H1 (cell line): ENCODE measurements around the gene TMEM181. TPM values are rescaled to one million over a fixed set of nuclear protein-coding genes. Genes with fewer than 3 reads are reported as not detected.

ENCODE experiments used
- CTCF ChIA-PET: fragments of 300-600 bp; sonication (Branson Sonifier 250); formaldehyde crosslinking; loops from one replicate; lab custom pipeline; 2021; ENCODE audit not compliant: partially characterized antibody; lab: Charles Lee
- POLR2A ChIA-PET: fragments of 300-600 bp; sonication (Branson Sonifier 250); formaldehyde crosslinking; loops from one replicate; lab custom pipeline; 2021; ENCODE audit warnings: inconsistent platforms; ENCODE audit not compliant: partially characterized antibody; lab: Charles Lee
- DNase-seq, 2 experiments: peaks; one replicate each; pipeline versions ENCODE4 v3.0.0 to v3.0.0-alpha.2; 2010 to 2022; ENCODE audit warnings: low spot score in 2 of 2, low read depth in 1 of 2, mixed read lengths in 1 of 2
- FAIRE-seq: peaks from 2 replicates; lab custom pipeline; 2011; peaks lifted over from hg19 to GRCh38; lab: Jason Lieb, UNC
- H2AFZ ChIP-seq: 2 replicates; pipeline ENCODE4 v1.8.1; 2012; ENCODE audit warnings: low read length, inconsistent platforms
- H2AK5ac ChIP-seq: 2 replicates; pipeline ENCODE4 v1.6.1; 2013; ENCODE audit warnings: low read depth, low read length
- H2BK120ac ChIP-seq: replicated peaks from 2 replicates; pipeline ENCODE3; 2013; ENCODE audit warnings: low read depth, low read length, inconsistent platforms
- H2BK12ac ChIP-seq: 2 replicates; pipeline ENCODE4 v1.6.1; 2013; ENCODE audit warnings: low read depth, low read length
- H2BK15ac ChIP-seq: 2 replicates; pipeline ENCODE4 v1.6.1; 2013; ENCODE audit warnings: low read length
- H2BK20ac ChIP-seq: 2 replicates; pipeline ENCODE4 v1.6.1; 2013; ENCODE audit warnings: low read length
- H2BK5ac ChIP-seq: 2 replicates; pipeline ENCODE4 v1.6.1; 2013; ENCODE audit warnings: low read depth, low read length
- H3K14ac ChIP-seq: 2 replicates; pipeline ENCODE4 v1.6.1; 2013; ENCODE audit warnings: inconsistent platforms; ENCODE audit not compliant: insufficient read length
- H3K18ac ChIP-seq: 2 replicates; pipeline ENCODE4 v1.6.1; 2013; ENCODE audit warnings: low read length; ENCODE audit errors: extremely low read depth
- H3K23ac ChIP-seq: 2 replicates; pipeline ENCODE4 v1.6.1; 2013; ENCODE audit warnings: inconsistent platforms; ENCODE audit not compliant: insufficient read length
- H3K23me2 ChIP-seq: 2 replicates; pipeline ENCODE4 v1.6.1; 2013; ENCODE audit warnings: low read depth, low read length
- H3K27ac ChIP-seq: 2 replicates; pipeline ENCODE4 v1.6.1; 2011; ENCODE audit warnings: low read depth, low read length, inconsistent platforms
- H3K27me3 ChIP-seq, 4 experiments: replicated peaks in 1 of 4; 1 replicate in 1 of 4; 2 replicates in 3 of 4; pipeline versions ENCODE4 v1.6.1 to v1.8.1; 2011 to 2013; ENCODE audit warnings: low read length in 3 of 4, mild to moderate bottlenecking in 3 of 4, inconsistent platforms in 2 of 4, mixed read lengths in 2 of 4, moderate library complexity in 1 of 4; ENCODE audit not compliant: control insufficient read depth in 3 of 4, insufficient read depth in 3 of 4; ENCODE audit errors: extremely low read depth in 1 of 4
- H3K36me3 ChIP-seq, 4 experiments: 2 replicates each; pipeline versions ENCODE4 v1.6.1 to v1.8.1; 2011 to 2013; ENCODE audit warnings: mild to moderate bottlenecking in 4 of 4, low read length in 3 of 4, moderate library complexity in 2 of 4, control low read depth in 1 of 4, inconsistent platforms in 1 of 4; ENCODE audit not compliant: insufficient read depth in 4 of 4, control insufficient read depth in 2 of 4
- H3K4ac ChIP-seq: replicated peaks from 2 replicates; pipeline ENCODE3; 2013; ENCODE audit warnings: low read length, low read depth, mixed read lengths, inconsistent platforms; ENCODE audit not compliant: insufficient read length
- H3K4me1 ChIP-seq, 4 experiments: replicated peaks in 1 of 4; 1 replicate in 1 of 4; 2 replicates in 3 of 4; pipeline versions ENCODE4 v1.6.1 to v1.8.1; 2011 to 2013; ENCODE audit warnings: low read length in 3 of 4, inconsistent platforms in 2 of 4, mixed read lengths in 1 of 4; ENCODE audit not compliant: insufficient read depth in 4 of 4, control insufficient read depth in 3 of 4
- H3K4me2 ChIP-seq, 2 experiments: 2 replicates each; pipeline versions ENCODE4 v1.6.1 to v1.8.1; 2011 to 2013; ENCODE audit warnings: low read depth in 2 of 2, low read length in 2 of 2, control low read depth in 1 of 2, inconsistent platforms in 1 of 2, mild to moderate bottlenecking in 1 of 2; ENCODE audit not compliant: insufficient read depth in 1 of 2
- H3K4me3 ChIP-seq, 4 experiments: fragments of 200-600, 300-600 bp in 1 of 4; sonication (generic), shearing (Covaris generic), sonication (Bioruptor Twin) in 1 of 4; 2 replicates each; pipeline versions ENCODE4 v1.5.1 to v1.8.1; 2011 to 2016; ENCODE audit warnings: low read length in 4 of 4, low read depth in 3 of 4, control low read depth in 2 of 4, inconsistent platforms in 2 of 4, mild to moderate bottlenecking in 2 of 4, mixed read lengths in 1 of 4, moderate library complexity in 1 of 4; ENCODE audit not compliant: insufficient read depth in 2 of 4; ENCODE audit errors: extremely low read depth in 1 of 4
- H3K56ac ChIP-seq: replicated peaks from 2 replicates; pipeline ENCODE3; 2013; ENCODE audit warnings: low read depth, mild to moderate bottlenecking, mixed read lengths, low read length, inconsistent platforms; ENCODE audit not compliant: insufficient read length
- H3K79me1 ChIP-seq: 2 replicates; pipeline ENCODE4 v1.6.1; 2013; ENCODE audit warnings: low read depth, low read length, control low read depth
- H3K79me2 ChIP-seq, 2 experiments: 2 replicates each; pipeline versions ENCODE4 v1.6.1 to v1.8.1; 2012 to 2013; ENCODE audit warnings: low read length in 2 of 2, mild to moderate bottlenecking in 2 of 2, inconsistent platforms in 1 of 2; ENCODE audit not compliant: insufficient read depth in 2 of 2, control insufficient read depth in 1 of 2
- H3K9ac ChIP-seq, 4 experiments: replicated peaks in 1 of 4; 1 replicate in 1 of 4; 2 replicates in 3 of 4; pipeline versions ENCODE4 v1.6.1 to v1.8.1; 2011 to 2013; ENCODE audit warnings: low read depth in 3 of 4, low read length in 3 of 4, control low read depth in 2 of 4, mild to moderate bottlenecking in 2 of 4, moderate library complexity in 2 of 4, inconsistent platforms in 1 of 4; ENCODE audit errors: extremely low read depth in 1 of 4
- H3K9me3 ChIP-seq, 2 experiments: 2 replicates each; pipeline versions ENCODE4 v1.6.1 to v1.8.1; 2012 to 2013; ENCODE audit warnings: mild to moderate bottlenecking in 2 of 2, moderate library complexity in 2 of 2, control low read depth in 1 of 2, inconsistent platforms in 1 of 2, low read depth in 1 of 2, low read length in 1 of 2, mixed read lengths in 1 of 2; ENCODE audit not compliant: insufficient read depth in 2 of 2
- H4K20me1 ChIP-seq, 2 experiments: replicated peaks in 1 of 2; 2 replicates each; pipeline versions ENCODE3 to v1.8.1; 2011 to 2013; ENCODE audit warnings: inconsistent platforms in 2 of 2, low read length in 2 of 2, mild to moderate bottlenecking in 1 of 2; ENCODE audit not compliant: insufficient read depth in 2 of 2, control insufficient read depth in 1 of 2
- H4K5ac ChIP-seq: 2 replicates; pipeline ENCODE4 v1.6.1; 2013; ENCODE audit warnings: low read length, low read depth, mixed read lengths, inconsistent platforms; ENCODE audit not compliant: insufficient read length
- H4K8ac ChIP-seq: 2 replicates; pipeline ENCODE4 v1.8.0; 2013; ENCODE audit warnings: mild to moderate bottlenecking, moderate library complexity, low read length, inconsistent platforms; ENCODE audit not compliant: insufficient read depth; ENCODE audit errors: extremely low read depth
- H4K91ac ChIP-seq: replicated peaks from 2 replicates; pipeline ENCODE3; 2013; ENCODE audit warnings: low read length, mixed read lengths, inconsistent platforms; ENCODE audit not compliant: insufficient read length
- BRCA1 ChIP-seq: IDR thresholded peaks from 2 replicates; pipeline ENCODE4 v1.6.1; 2012; ENCODE audit warnings: low read depth, low read length, improper control_type of control experiment
- CBX5 ChIP-seq: fragments of 300-800, 300-1000 bp; sonication (generic); IDR thresholded peaks from 2 replicates; pipeline ENCODE4 v1.7.1; 2016; ENCODE audit warnings: antibody characterized with exemption, low read length, low read depth
- CBX8 ChIP-seq: fragments of 300-800, 300-1000 bp; sonication (generic); IDR thresholded peaks from 2 replicates; pipeline ENCODE4 v1.7.1; 2016; ENCODE audit warnings: low read depth, low read length, borderline replicate concordance
- CHD1 ChIP-seq: IDR thresholded peaks from 2 replicates; pipeline ENCODE4 v1.6.1; 2012; ENCODE audit warnings: low read depth, low read length, improper control_type of control experiment
- RNF2 ChIP-seq: fragments of 200-900, 300-1000 bp; sonication (generic); IDR thresholded peaks from 2 replicates; pipeline ENCODE4 v1.7.1; 2016; ENCODE audit warnings: borderline replicate concordance, low read depth, mild to moderate bottlenecking, antibody characterized with exemption, low read length; ENCODE audit not compliant: poor library complexity, severe bottlenecking; ENCODE audit errors: missing control alignments
- SIX5 ChIP-seq: IDR thresholded peaks from 2 replicates; pipeline ENCODE4 v1.6.1; 2011; ENCODE audit warnings: mild to moderate bottlenecking, low read depth, low read length
- WGBS, 2 experiments: shearing (Covaris generic) in 1 of 2; methylation state at CpG; one replicate each; pipeline versions ENCODE4 v1.1.6 to v1.1.7; 2013 to 2015; ENCODE audit warnings: low lambda C conversion rate in 2 of 2, mixed read lengths in 2 of 2, inconsistent platforms in 1 of 2, low coverage in 1 of 2, missing lambda C conversion rate in 1 of 2; ENCODE audit not compliant: insufficient replicate concordance in 2 of 2, insufficient coverage in 1 of 2, insufficient read length in 1 of 2; ENCODE audit errors: extremely low coverage in 1 of 2, missing lambda C conversion rate in 1 of 2; 5-methylcytosine and 5-hydroxymethylcytosine counted together
- polyA plus RNA-seq, 7 experiments: library from polyadenylated mRNA; depleted of rRNA in 3 of 7; stranded (reverse) in 5 of 7; unstranded in 2 of 7; fragments of >200 nt in 5 of 7; fragments of 200-250 nt in 2 of 7; gene quantifications; 1 replicate in 5 of 7; 2 replicates in 1 of 7; 4 replicates in 1 of 7; pipeline versions ENCODE4 v1.2.1 to v1.2.3, GENCODE V29; 2011 to 2013; ENCODE audit warnings: missing spikeins in 2 of 7, mixed read lengths in 2 of 7
- total RNA-seq: library from RNA; stranded (reverse); fragmentation: NEBNext Ultra II Directional; extraction: Animal tissue kit (Norgen Biotek cat#: 25700); gene quantifications from 2 replicates; pipeline ENCODE4 v1.2.1, GENCODE V29; 2021

TMEM181 gene
- total and polyA plus RNA-seq, 2 of the 8 experiments (the other 6 are each of a cell fraction or from before 2014, with no cell fraction given): 8.6 to 19.0 TPM

DNA sequence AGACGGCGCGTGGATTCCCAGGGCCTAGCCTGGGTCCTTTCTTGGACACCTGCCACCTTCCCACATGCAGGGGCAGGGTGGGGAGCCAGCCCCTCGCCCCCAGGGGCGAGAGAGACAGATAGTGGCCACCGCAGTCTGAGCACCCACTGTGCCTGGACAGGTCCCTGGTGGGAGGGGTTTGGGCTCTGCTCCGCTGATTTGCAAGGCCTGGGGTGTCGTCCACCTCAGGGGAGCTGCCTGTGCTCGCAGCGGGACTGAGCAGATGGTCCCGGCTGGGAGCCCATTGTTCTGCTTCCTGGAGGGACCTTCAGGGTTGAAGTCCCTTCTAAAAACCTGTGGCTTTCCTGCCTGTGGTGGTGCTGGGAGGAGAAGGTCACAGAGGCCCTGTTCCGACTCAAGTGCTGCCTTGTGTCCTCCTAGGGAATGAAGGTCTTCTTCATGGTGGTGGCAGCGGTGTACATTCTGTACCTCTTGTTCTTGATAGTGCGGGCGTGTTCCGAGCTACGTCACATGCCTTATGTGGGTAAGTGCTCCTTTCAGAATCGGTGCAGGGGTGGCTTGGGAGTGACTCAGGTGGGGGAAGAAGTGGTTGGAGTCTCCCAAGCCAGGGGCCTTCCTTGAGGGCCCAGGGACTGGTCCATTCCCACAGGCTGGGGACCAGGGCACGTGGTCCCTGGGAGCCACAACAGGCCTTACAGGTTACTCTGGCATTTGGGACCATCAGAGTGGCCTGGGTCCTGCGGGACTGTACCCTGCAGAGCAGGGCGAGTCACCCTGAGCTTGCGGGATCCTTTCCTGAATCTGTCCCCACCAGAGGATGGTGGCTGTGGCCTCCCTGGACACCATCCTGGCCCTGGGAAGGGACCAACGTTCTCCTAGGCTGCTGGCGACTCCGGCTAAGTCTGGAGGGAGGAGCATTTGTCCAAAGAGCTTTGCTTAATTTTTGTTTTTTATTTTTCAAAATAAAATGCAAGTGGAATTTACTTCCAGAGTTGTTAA, 65.1 kb downstream of the TMEM181 start:
- H4K5ac ChIP-seq: no peak overlapping the region
- no peak overlapping the region for H3K56ac ChIP-seq
- no peak overlapping the region for H3K14ac ChIP-seq
- CTCF ChIA-PET: interaction anchor here (0.6 to 0.9 kb wide), 3 partner anchors 20 to 65 kb away, joined by 3 read pairs; no protein-coding TSS in a partner anchor
- H4K8ac ChIP-seq: no peak overlapping the region
- no peak overlapping the region for H4K91ac ChIP-seq
- DNase-seq (no peak), FAIRE-seq (no peak)
- no peak overlapping the region; a peak in 1 of 4 replicates for H3K4me2 ChIP-seq
- peaks cover 0 to 7% (median 0%) of the 10 kb centered on the region in 4 experiments; a peak in 3 of 7 replicates for H3K4me1 ChIP-seq
- H4K20me1 ChIP-seq: peaks cover 3 to 11% of the 10 kb centered on the region in 2 experiments
- peaks cover 2% of the 10 kb centered on the region for H3K79me1 ChIP-seq
- H3K4ac ChIP-seq: no peak overlapping the region
- POLR2A ChIA-PET: interaction anchor here (0.6 to 1.0 kb wide), 3 partner anchors 13 to 220 kb away, joined by 3 read pairs; no protein-coding TSS in a partner anchor
- H3K36me3 ChIP-seq: peaks cover 4 to 40% (median 19%) of the 10 kb centered on the region in 4 experiments; a peak in 7 of 8 replicates
- H2BK5ac ChIP-seq: no peak overlapping the region
- H3K27me3 ChIP-seq: no peaks in the 10 kb centered on the region
- no peak overlapping the region for H2BK12ac ChIP-seq
- no peak overlapping the region for H3K4me3 ChIP-seq
- H2AK5ac ChIP-seq: no peak overlapping the region
- H3K18ac ChIP-seq: no peak overlapping the region
- no peak overlapping the region for H2BK15ac ChIP-seq
- WGBS, 2 experiments: 91% methylated on average over 23 of the region's 25 CpGs; no CpG with 5 or more reads in 1 of the 2 experiments
- H2BK20ac ChIP-seq: no peak overlapping the region
- H3K27ac ChIP-seq: no peak overlapping the region
- no peak overlapping the region for H2AFZ ChIP-seq
- no peak overlapping the region for H3K23ac ChIP-seq
- no peaks in the 10 kb centered on the region for H3K9me3 ChIP-seq
- H3K79me2 ChIP-seq: no peaks in the 10 kb centered on the region
- no peak overlapping the region for H3K9ac ChIP-seq
- H3K23me2 ChIP-seq: peaks cover 6% of the 10 kb centered on the region; the same call in 1 of the 2 replicates
- H2BK120ac ChIP-seq: no peak overlapping the region
- TF ChIP-seq SIX5 (no peak), BRCA1 (no peak), RNF2 (no peak), CHD1 (no peak), CBX5 (no peak), CBX8 (no peak)
